B cell (primary cell): ENCODE results near the gene CHD9. TPM values are rescaled to one million over a fixed set of nuclear protein-coding genes. Genes with fewer than 3 reads are reported as not detected.

ENCODE experiments used
- ATAC-seq: fragments of 200-7000 bp; cut with Tn5 transposase; one replicate; pipeline ENCODE4 v1.10.0; 2021; ENCODE audit warnings: low read depth, mild to moderate bottlenecking, moderate number of reproducible peaks, moderate library complexity
- CTCF ChIA-PET: fragments of 350-600 bp; sonication (Branson Sonifier 250); formaldehyde crosslinking; loops from one replicate; lab custom pipeline; 2021; ENCODE audit warnings: antibody characterized with exemption, inconsistent platforms; lab: Charles Lee
- POLR2A ChIA-PET: fragments of 350-600 bp; sonication (Branson Sonifier 250); formaldehyde crosslinking; loops from one replicate; lab custom pipeline; 2021; ENCODE audit warnings: antibody characterized with exemption; lab: Charles Lee
- DNase-seq: peaks from one replicate; pipeline ENCODE4 v3.0.0; 2013
- H2AFZ ChIP-seq: 2 replicates; pipeline ENCODE4 v1.6.1; 2012; ENCODE audit warnings: mild to moderate bottlenecking, low read depth, low read length; ENCODE audit not compliant: insufficient read depth, poor library complexity, severe bottlenecking
- H3K27ac ChIP-seq, 2 donors: 1 replicate in 1 of 2; 2 replicates in 1 of 2; pipeline ENCODE4 v1.5.1; 2012 to 2013; ENCODE audit warnings: low read length in 2 of 2, mild to moderate bottlenecking in 2 of 2, moderate library complexity in 1 of 2
- H3K27me3 ChIP-seq, 4 experiments: fragments of 200-600 bp in 1 of 4; sonication (generic) in 1 of 4; replicated peaks in 1 of 4; 1 replicate in 2 of 4; 2 replicates in 2 of 4; pipeline versions ENCODE4 v1.6.1 to v1.7.0; 2013 to 2016; ENCODE audit warnings: low read length in 3 of 4, mild to moderate bottlenecking in 2 of 4, mixed read lengths in 1 of 4, moderate library complexity in 1 of 4; ENCODE audit not compliant: insufficient read depth in 4 of 4, control insufficient read depth in 3 of 4; ENCODE audit errors: control extremely low read depth in 1 of 4
- H3K36me3 ChIP-seq, 2 experiments: replicated peaks in 1 of 2; 1 replicate in 1 of 2; 2 replicates in 1 of 2; pipeline versions ENCODE4 v1.6.1 to v1.7.1; 2013; ENCODE audit warnings: low read length in 1 of 2; ENCODE audit not compliant: insufficient read depth in 2 of 2, control insufficient read depth in 1 of 2; ENCODE audit errors: control extremely low read depth in 1 of 2, extremely low read depth in 1 of 2
- H3K4me1 ChIP-seq, 2 donors: fragments of 200-600 bp in 1 of 2; sonication (generic) in 1 of 2; 1 replicate in 1 of 2; 2 replicates in 1 of 2; pipeline versions ENCODE4 v1.5.1 to v1.6.1; 2013 to 2017; ENCODE audit warnings: low read length in 2 of 2; ENCODE audit not compliant: control insufficient read depth in 2 of 2, insufficient read depth in 2 of 2
- H3K4me2 ChIP-seq: replicated peaks from 2 replicates; pipeline ENCODE3; 2012; ENCODE audit warnings: mild to moderate bottlenecking, low read depth, low read length; ENCODE audit not compliant: poor library complexity, severe bottlenecking
- H3K4me3 ChIP-seq, 5 experiments: fragments of 200-600 bp in 1 of 5; sonication (generic) in 1 of 5; 1 replicate in 3 of 5; 2 replicates in 2 of 5; pipeline versions ENCODE4 v1.5.1 to v1.7.0; 2011 to 2016; ENCODE audit warnings: low read length in 4 of 5, mild to moderate bottlenecking in 4 of 5, low read depth in 2 of 5, control low read depth in 1 of 5, moderate library complexity in 1 of 5; ENCODE audit not compliant: insufficient read depth in 1 of 5; ENCODE audit errors: control extremely low read depth in 1 of 5, extremely low read depth in 1 of 5
- H3K79me2 ChIP-seq: fragments of 200-600 bp; sonication (generic); one replicate; pipeline ENCODE4 v1.6.0; 2016; ENCODE audit warnings: low read length; ENCODE audit not compliant: control insufficient read depth, insufficient read depth
- H3K9ac ChIP-seq: fragments of 200-600 bp; sonication (generic); 2 replicates; pipeline ENCODE4 v1.6.1; 2017; ENCODE audit warnings: mild to moderate bottlenecking, low read length, moderate library complexity
- H3K9me3 ChIP-seq, 3 donors: one replicate each; pipeline versions ENCODE4 v1.6.1 to v1.7.1; 2013; ENCODE audit warnings: low read length in 2 of 3; ENCODE audit not compliant: control insufficient read depth in 2 of 3, insufficient read depth in 1 of 3; ENCODE audit errors: control extremely low read depth in 1 of 3
- H4K20me1 ChIP-seq: 2 replicates; pipeline ENCODE4 v1.6.0; 2012; ENCODE audit warnings: mild to moderate bottlenecking, low read length; ENCODE audit not compliant: insufficient read depth, control insufficient read depth, poor library complexity, severe bottlenecking
- H3K27ac Mint-ChIP-seq: one replicate; pipeline ENCODE4 v1.8.0; 2021; ENCODE audit warnings: mixed read lengths
- H3K27me3 Mint-ChIP-seq: one replicate; pipeline ENCODE4 v1.8.0; 2021; ENCODE audit warnings: mixed read lengths
- H3K4me1 Mint-ChIP-seq: one replicate; pipeline ENCODE4 v1.8.0; 2021; ENCODE audit warnings: mixed read lengths
- H3K4me3 Mint-ChIP-seq: one replicate; pipeline ENCODE4 v1.8.0; 2021; ENCODE audit warnings: mixed read lengths
- H3K9me3 Mint-ChIP-seq: one replicate; pipeline ENCODE4 v1.8.0; 2022; ENCODE audit warnings: mixed read lengths; ENCODE audit not compliant: insufficient read depth
- CTCF ChIP-seq: fragments of 200-600 bp; IDR thresholded peaks from one replicate; pipeline ENCODE4 v1.8.0; 2022; ENCODE audit warnings: antibody characterized with exemption, mild to moderate bottlenecking
- EZH2 ChIP-seq: IDR thresholded peaks from 2 replicates; pipeline ENCODE4 v1.6.1; 2012; ENCODE audit warnings: borderline replicate concordance, low read depth, mild to moderate bottlenecking, moderate library complexity, low read length; ENCODE audit not compliant: insufficient read depth, poor library complexity, severe bottlenecking
- WGBS: methylation state at CpG from one replicate; pipeline ENCODE4 v1.1.5; 2013; ENCODE audit warnings: missing lambda C conversion rate; ENCODE audit not compliant: insufficient coverage; 5-methylcytosine and 5-hydroxymethylcytosine counted together
- intact Hi-C: fragments of 100-400 bp; cut with micrococcal nuclease; formaldehyde crosslinking; loops from one replicate; pipeline ENCODE4 v1.10.0; 2022
- polyA plus RNA-seq: library from polyadenylated mRNA; depleted of rRNA; stranded (reverse); fragments of >200 nt; gene quantifications from 2 replicates; pipeline ENCODE4 v1.2.3, GENCODE V29; 2012
- total RNA-seq, 2 donors: library from RNA; stranded (reverse); fragments of 120-200 nt in 1 of 2; gene quantifications; 1 replicate in 1 of 2; 2 replicates in 1 of 2; pipeline versions ENCODE4 v1.2.3 to v1.2.4, GENCODE V29; 2013 to 2022

The CHD9 gene
- total and polyA plus RNA-seq, 2 donors (not counting 1 experiment from before 2014, with no cell fraction given) = 12.2 to 102 TPM

DNA sequence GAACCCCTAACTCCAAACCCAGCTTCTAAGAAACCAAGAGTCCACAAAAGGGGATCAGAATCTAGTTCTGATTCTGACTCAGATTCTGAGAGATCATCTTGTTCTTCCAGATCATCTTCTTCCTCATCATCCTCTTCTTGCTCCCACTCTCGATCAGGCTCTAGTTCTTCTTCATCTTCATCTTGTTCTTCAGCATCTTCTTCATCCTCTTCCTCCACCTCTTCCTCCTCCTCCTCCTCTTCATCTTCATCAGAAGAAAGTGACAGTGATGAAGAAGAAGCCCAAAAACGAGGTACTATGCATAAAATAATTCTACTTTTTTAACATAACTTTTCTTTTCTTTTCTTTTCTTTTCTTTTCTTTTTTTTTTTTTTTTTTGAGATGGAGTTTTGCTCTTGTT is 249.5 kb downstream of the CHD9 start:
- intact Hi-C loops = no loop called here
- WGBS = no CpG with 5 or more reads among the region's 2 CpGs
- H3K4me2 ChIP-seq = no peak overlapping the region
- ChIA-PET CTCF (no interaction called here), POLR2A (no interaction called here)
- H3K79me2 ChIP-seq = no peaks in the 10 kb centered on the region
- no peaks in the 10 kb centered on the region for H3K27me3 ChIP-seq
- no peak overlapping the region for H3K4me3 ChIP-seq
- Mint-ChIP-seq H3K9me3 (no peaks in the 10 kb centered on the region), H3K27ac (no peak overlapping the region), H3K27me3 (no peaks in the 10 kb centered on the region), H3K4me3 (no peak overlapping the region), H3K4me1 (no peaks in the 10 kb centered on the region)
- H4K20me1 ChIP-seq = no peaks in the 10 kb centered on the region
- H3K4me1 ChIP-seq = no peaks in the 10 kb centered on the region
- no peak for ATAC-seq
- no peak overlapping the region for H3K9ac ChIP-seq
- no peaks in the 10 kb centered on the region for H3K9me3 ChIP-seq
- no peak overlapping the region for H3K27ac ChIP-seq
- peaks cover 20 to 65% of the 10 kb centered on the region in 2 experiments for H3K36me3 ChIP-seq
- no peak for DNase-seq
- H2AFZ ChIP-seq = no peak overlapping the region
- no peak for TF ChIP-seq CTCF
- TF ChIP-seq EZH2 = no peak

DNA sequence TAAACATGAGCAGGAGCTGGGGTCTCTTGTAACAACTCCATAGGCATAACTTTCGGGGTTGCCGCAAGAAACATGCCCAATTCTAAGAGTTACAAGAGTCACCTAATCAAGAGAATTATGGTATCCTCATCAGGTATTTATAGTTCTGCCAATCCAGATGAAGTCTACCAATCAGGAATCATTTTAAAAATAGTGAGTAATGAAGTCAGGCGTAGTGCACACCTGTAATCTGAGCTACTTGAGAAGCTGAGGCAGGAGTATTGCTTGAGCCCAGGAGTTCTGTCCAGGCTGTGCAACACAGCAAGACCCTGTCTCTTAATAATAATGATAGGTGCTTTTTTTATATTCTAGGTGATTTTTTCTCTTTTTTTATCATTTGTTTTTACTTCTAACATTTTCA is 251.0 kb downstream of the CHD9 start:
- ChIA-PET CTCF (no interaction called here), POLR2A (no interaction called here)
- no peak for TF ChIP-seq CTCF
- TF ChIP-seq EZH2 = no peak
- Histone ChIP-seq H3K27ac (no peak overlapping the region), H3K27me3 (no peaks in the 10 kb centered on the region), H3K9me3 (no peaks in the 10 kb centered on the region), H3K4me2 (no peak overlapping the region), H3K4me3 (no peak overlapping the region), H3K9ac (no peak overlapping the region), H3K36me3 (peaks cover 20 to 68% of the 10 kb centered on the region in 2 experiments), H2AFZ (no peak overlapping the region), H4K20me1 (no peaks in the 10 kb centered on the region), H3K79me2 (no peaks in the 10 kb centered on the region), H3K4me1 (no peaks in the 10 kb centered on the region)
- DNase-seq (no peak), ATAC-seq (no peak)
- intact Hi-C loops = no loop called here
- Mint-ChIP-seq H3K27me3 (no peaks in the 10 kb centered on the region), H3K4me1 (no peaks in the 10 kb centered on the region), H3K4me3 (no peak overlapping the region), H3K9me3 (no peaks in the 10 kb centered on the region), H3K27ac (no peak overlapping the region)
- 100% methylated on average over 1 of the region's 3 CpGs for WGBS
